CD4-positive, alpha-beta T cell treated with Interleukin-4 for 4 hours (primary cell): ENCODE measurements around the gene SPAG8.
A peak's percentile ranks its signal among the peaks of the same experiment; 100 is the strongest.

Source experiments
- DNase-seq: peaks from one replicate; pipeline ENCODE4 v3.0.0-alpha.2; 2020

SPAG8 gene

DNA sequence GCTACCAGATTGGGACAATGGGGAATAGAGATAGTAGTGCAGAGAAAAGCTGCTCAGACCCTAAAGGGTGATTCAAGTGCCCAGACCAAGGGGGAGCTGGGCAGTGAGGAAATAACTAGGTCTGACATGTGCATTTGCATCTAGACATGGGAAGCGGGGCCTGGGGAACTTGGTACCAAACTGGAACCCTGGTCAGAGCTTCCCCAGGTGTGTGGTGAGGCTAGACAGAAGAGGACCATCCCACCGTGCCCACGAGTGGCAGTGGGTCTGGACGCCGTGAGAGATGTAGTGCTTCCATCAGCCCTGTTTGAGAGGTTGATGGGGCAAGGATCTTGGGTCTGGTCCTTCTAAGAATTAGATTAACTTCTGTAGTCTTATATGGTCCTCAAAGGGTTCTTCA, 24.5 kb upstream of the SPAG8 start:
- no peak for DNase-seq

DNA sequence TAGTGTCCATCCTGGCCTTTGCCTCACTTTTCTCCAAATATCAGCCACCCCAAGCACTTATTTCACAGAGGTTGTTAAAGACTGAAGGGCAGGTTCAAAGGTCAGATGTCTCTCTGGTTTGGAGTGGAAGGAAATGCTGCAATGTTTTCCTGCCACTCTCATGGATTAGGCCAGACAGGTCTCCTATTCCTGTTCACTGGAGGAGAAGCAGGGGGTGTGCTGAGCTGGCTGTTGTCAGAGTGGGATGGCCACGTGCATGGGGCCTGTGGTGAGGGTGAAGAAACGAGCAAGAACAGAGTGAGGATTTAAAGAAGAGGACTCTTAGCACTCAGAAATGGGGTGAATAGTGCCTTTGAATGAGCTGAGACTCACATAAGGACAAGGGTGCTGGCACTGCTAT, 23.7 kb upstream of the SPAG8 start:
- no peak for DNase-seq

DNA sequence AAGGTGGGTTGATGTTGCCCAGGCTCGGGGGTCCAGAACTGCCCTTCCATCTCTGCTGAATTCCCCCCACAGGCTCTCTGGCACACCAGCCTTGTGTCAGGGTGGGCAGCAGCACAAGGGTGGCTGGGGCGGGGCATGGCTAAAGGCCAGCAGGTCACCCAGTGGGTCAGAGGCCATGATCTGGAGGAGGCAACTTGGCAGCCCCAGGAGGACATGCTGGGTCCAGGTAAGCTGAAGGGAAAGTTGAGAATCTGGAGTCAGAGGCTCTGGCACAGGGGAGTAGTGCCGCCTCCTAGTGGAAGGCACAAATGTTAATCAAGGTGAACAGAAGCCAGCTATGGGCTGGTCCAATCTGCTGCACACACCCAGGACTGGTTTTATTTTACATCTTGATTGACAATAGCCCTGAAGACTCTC, 23.2 kb upstream of the SPAG8 start:
- no peak for DNase-seq

DNA sequence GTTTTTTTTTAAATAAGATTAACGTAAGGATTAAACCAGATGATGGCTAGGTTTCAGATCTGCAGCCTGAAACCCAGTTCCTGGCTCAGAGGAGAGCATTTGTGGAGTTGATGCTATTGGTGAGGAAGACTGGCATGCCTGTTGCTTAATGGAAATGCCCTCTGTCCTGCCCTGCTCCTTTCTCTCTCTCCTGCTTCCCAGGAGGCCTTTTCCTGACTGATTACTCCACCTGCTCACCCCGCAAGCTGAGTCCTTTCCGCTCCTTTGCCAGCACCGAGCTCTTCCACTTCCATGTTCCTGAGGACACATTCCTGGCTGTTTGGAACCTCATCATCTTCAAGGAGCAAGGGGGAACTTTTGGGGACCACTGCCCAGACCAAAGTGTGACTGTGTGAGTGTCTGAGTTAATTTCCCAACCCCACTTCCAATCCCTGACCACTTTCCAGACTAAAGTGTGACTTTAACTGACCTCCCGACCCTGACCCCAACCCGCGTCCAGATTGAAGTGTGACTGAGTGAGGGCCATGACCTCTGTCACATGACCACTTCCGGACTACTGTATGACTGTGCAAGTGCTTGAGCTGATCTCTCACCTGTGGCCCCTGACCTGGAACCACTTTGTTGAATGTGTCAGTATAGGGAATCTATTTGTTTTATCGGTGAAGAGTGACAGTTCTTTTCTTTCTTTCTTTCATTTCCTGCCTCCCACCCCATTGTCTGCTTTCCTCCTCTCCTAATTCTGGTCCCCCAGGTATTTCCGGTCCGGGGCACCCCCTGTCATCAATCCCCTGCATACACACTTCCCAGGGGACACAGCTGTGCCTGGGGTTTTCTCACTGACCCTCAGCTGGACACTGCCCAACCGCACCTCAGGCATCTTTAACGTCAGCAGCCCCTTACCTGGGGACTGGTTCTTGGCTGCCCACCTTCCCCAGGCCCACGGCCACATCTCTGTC, 22.5 kb upstream of the SPAG8 start:
- no peak for DNase-seq

DNA sequence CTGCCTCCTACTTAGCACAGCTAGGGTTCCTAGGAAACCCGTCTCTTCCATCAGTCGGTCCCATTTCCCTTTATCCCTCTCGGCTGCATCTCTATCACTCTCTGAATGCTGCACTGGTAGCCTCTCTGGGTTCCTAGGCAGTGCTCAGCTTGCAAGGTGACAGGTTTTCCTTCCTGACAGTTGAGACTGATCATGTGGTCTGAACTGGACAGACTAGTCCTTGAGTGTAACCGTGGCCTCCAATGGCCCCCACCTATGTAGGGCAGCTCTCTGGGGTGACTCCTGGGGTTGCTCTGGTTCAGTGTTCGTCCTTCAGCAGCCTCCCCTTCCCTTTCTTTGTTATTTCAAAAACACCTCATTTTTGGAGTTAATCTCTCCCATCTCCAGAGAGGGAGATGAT, 20.8 kb upstream of the SPAG8 start:
- no peak for DNase-seq

DNA sequence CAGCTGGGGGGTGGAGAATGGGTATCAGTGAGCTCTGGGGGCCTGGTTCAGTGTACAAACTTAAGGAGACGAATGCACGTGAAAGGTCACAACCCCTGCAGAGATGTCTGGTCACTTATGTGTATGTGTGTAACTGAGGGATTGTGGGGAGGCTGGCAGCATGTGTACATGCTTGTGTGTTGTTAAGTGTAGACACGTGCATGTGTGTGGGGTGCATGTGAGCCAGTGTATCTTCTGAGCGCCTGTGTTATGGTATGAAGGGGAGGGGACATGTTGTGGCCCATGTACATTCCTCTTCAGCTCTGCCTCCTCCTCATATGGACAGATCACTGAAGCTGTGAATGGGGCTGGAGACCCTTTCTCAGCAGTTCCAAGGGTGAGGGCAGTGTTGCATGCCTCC, 19.0 kb upstream of the SPAG8 start:
- no peak for DNase-seq

DNA sequence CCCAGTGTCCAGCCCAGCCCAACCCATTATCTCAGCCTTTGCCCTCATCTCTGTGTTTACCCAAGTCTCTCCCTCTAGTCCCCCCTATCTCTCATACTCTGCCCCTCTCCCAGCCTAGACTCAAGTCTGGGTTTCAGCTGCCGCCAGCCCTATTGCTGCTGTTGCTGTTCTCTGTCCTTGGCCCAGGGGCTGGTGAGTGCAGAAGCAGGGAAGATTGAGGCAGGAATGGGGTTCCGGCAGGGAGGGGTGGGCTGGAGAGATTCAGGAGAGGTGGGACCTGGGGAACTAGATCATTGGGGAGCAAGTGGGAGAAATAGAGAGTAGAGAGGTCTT, 17.7 kb upstream of the SPAG8 start:
- no peak for DNase-seq

DNA sequence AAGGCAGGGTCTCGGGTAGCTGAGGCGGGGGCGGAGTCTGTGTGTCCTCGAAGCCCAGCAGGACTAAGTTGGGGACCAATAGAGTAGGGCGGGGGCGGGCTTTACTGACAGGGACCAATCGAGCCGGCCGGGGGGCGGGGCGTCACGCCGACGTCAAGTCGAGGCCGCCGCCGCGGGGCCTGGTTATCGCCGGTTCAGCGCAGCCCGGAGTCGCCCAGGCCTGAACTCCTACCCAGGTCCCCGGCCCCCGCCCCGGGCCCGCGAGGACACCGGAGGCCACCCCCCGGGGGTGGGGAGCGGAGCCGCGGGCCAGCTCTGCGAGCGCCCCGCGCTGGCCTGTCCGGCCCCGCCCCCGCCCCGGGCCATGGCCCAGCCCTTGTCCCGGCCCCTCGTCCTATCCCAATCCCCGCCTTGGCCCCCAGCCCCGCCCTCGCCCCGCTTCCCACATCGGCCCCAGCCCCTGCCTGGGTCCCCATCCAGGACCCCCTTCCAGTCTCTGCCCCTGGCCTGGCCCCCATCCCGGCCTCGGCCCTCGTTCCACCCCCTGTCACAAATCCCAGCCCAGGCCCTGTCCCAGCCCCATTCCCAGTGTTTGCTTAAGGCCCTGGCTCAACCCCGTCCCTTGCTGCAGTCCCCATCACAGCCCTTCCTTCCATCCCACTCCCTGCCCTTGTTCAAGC, 17.2 kb upstream of the SPAG8 start, which contains the start of gene TMEM8B:
TSS of gene TMEM8B (plus strand) at position 145 of the 680 bp plus-strand sequence. CDS start at position 365, 220 bp downstream.
- DNase-seq: peak; percentile 89

DNA sequence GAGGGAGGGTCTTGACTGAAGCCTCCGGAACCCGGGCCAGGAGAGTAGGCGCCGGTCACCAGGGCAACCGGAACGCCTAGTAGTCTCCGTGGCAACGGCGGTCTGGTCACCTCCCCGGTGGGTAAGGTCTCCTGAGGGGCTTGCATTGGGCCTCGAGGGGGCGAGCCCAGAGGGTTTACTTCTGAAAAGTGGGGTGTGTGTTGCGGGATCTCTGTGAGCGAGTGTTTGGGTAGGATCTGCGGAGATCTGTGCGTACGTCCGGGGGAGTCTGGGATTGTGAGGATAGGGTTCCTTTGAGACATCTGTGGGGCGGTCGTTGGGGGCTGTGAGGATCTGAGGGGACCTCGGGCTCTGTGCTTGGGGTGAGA, 16.6 kb upstream of the SPAG8 start, which contains the start of gene FAM221B:
TSS of gene FAM221B (minus strand) at position 17 of the 368 bp plus-strand sequence. CDS start 2,571 bp downstream, outside the sequence.
- no peak for DNase-seq

DNA sequence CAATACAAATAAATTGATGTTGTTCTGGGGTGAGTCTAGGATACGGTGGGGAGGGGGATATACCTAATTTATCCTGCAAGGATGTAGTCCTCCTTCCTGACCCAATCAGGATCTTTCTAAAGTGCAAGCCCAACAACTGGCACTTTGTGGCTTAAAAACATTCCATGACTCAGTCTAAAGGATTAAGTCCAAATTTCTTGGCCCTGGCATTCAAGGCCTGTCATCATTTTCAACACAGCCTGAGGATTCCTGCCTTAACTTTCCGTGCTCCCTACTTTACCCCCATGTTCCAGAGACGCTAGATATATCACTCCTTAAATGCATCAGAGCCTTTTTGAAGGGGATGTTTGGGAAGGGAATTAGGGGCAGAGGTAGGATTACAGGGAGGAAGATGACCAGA, 15.4 kb upstream of the SPAG8 start:
- no peak for DNase-seq

DNA sequence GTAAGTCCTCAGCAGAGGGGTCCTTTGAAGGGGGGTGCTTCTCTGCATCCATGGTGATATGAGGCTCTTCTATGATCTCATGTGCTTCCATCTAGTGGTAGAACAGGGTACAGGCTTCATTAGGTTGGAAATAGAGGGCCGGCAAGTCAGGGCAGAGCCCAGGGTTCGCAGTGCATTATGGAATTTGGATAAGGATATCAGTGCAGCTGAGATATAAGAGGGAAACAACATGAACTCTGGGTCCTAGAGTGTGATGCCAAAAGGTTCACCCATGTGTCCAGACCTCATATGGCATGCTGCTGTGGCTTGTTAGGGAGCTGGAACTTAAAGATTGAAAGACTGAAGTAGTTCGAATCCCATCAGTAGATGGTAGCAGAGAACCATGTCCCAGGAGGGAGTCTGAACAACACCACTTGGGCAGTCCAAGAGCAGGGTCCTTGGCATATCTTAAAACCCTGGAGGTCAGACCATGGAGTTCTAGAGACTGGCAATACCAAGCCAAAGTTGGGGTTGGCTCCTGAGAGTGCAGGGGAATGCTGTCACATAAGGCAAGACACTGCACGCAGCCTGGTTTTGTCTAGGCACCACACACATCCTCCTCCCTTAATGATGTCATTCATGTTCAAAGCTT, 14.1 kb upstream of the SPAG8 start:
- DNase-seq: peak; percentile 58

DNA sequence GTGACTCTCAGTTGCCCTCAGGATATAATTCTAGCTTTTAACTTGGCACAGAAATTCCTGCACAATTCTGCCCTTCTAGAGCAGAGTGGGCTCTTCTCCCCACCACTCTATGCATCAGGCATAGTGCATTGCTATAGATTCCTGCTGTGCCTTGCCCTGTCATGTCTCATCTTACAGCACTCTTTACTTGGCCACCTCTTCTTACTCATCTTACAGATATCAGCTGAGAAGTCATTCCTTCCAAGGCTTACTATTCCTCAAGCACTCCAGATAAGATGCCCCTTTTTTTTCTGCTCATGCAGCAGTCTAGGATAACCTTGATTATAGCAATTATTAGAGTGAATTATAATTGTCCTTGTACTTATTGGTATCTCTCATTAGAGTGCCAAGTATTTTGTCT, 10.9 kb upstream of the SPAG8 start:
- DNase-seq: no peak

DNA sequence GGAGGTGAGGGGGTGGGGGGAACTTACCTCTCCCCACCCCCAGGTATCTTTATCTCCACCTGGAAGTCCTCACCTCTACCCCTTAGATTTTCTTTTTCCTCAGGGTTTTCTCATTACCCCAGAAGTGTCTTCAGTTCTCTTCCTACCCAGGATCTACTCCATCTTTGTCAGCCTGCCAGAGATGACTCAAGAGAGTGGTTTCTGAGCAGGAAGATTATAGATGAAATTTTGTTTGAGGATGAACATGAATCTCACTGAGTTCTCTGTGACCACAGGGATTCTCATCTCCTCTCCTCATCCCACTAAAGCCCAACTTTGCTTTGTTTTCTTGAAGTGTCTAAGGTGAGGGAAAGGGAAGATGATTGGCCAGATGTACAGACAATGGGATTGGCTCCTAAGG, 8.0 kb upstream of the SPAG8 start:
- no peak for DNase-seq

DNA sequence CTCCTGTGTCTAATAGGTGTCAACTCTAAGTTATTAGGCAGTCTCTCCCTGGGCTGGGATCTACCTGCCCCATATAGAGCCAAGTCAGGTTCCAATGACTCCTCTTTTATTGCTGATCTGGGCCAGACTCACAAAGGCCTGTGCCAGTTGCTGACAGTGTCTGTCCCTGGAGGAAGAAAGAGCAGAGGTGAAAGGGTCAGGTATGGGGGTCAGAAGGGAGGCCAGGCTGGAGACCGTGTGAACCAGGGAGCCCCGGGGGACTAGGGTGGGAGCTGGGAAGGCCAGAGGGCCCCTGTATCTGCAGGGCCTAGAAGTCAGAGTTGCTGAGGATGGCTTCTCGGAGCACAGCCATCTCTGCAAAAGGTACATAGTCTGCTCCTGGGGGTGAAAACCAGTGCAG, 6.3 kb upstream of the SPAG8 start:
- DNase-seq: no peak

DNA sequence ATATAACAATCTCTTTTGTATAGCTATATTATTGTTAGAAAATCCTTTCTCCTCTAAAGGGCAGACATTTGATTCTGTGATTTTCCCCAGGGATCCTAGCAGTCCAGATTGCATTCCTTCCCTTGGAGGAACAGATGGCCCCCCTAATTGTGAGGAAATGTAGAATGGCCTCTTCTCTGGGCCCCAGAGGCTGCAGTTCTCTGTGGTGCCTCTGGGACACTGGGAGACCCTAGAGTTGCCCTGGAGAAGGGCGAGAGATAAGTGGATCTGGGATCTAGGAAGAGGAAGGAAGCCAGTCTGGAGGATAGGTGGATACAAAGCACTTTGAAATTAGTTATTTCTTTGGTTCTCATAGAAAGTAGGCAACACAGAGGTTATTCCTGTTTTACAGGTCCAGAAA, 4.6 kb upstream of the SPAG8 start:
- no peak for DNase-seq

DNA sequence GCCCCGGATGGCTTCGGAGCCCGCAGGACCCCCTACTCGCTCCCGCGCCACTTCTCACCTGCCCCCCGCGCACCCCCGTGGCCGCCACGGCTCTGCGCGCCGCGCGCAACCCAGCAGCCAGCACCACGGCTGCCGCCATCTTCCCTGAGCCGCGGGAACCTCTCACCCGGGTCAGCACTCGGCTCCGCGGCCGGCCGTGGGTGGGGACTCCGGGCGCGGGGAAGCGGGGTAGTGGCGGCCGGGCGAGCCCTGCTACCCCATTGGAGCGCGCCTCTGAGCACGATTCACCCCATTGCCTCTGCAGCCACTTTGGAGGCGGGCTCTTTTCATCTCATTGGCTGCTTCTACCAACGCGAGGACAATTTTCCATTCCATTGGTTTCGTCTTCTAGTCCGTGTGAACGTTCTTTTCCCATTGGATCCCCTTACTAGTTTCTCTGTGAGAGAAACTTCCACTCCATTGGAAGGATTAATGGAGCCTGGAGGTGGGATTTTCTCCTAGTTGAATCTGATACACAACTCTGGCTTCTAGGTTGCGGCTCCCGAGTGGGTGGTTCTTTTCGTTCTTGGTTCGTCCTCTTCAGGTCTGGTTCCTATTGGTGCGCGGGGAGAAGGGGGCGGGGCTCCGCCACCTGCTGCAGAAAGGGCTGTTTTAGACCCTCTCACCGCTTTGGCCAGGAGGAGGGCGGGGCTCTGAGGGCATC, 2.9 kb upstream of the SPAG8 start, which contains the start of gene HINT2:
TSS of gene HINT2 (minus strand) at position 202 of the 703 bp plus-strand sequence. CDS start at position 139, 63 bp downstream.
- DNase-seq: peak; percentile 97

DNA sequence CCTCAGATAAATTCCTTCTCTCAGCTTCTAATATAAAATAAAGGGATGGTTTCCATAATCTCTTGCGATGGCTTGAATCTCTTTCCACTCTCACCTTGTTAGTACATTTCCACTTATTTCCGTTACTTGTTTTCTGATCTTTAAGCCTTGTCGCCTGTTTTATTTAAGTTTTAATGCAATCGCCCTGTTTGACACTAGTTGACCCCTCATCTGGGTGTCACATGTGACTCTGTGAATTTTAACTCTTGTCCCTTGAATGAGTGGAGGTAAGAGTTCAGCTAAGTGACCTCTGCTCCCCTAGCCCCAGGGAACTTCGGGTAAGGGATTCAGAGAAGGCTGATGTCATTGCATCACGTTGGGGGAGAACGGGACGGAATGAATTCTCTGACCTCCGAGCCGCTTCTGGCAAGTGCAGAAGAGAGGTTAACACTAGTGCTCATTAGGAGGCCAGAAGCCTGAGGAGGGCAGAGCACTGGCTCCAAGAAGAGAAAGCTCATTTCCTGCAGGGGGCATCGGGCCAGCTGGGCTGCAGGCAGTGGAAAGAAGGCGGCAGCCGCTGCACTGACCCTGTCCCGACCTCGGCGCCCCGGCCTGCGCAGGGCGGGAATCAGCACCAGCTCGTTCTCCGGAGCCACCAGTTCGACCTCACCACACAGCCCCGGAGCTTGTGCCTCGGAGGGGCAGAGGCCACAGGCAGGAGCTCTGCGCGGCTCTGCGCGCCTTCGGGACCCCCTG, 2.2 kb upstream of the SPAG8 start:
- peak; percentile 21 for DNase-seq

DNA sequence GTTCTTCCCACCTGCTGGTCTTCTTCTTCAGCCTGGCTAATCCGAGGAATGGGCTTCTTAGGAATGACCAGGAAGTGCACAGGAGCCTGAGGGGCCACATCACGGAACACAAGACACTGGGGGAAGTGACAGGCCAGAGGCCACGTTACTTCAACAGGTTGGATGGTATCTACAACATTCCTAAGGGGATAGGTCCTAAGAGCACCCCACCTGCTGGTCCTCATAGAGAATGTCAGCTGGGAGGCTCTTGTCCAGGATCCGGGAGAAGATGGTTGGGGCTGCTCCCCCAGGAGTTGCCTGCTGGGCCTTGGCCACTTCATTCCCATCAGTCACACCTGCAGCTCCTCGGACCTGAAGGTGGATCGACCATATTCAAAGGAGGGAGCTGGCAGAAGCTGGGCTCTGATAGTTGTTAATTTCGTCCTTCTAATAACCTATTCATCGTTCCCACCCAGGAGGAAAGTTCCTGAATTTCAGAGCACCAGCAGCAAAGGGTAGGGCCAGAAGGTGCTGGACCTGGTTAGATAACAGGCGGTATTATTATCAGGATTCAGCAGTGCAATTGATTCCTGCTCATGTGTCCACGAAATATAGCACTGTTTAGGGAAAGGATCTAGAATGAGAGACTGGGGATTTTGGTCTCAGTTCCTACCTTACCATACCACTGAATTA, 1.5 kb upstream of the SPAG8 start:
- no peak for DNase-seq

DNA sequence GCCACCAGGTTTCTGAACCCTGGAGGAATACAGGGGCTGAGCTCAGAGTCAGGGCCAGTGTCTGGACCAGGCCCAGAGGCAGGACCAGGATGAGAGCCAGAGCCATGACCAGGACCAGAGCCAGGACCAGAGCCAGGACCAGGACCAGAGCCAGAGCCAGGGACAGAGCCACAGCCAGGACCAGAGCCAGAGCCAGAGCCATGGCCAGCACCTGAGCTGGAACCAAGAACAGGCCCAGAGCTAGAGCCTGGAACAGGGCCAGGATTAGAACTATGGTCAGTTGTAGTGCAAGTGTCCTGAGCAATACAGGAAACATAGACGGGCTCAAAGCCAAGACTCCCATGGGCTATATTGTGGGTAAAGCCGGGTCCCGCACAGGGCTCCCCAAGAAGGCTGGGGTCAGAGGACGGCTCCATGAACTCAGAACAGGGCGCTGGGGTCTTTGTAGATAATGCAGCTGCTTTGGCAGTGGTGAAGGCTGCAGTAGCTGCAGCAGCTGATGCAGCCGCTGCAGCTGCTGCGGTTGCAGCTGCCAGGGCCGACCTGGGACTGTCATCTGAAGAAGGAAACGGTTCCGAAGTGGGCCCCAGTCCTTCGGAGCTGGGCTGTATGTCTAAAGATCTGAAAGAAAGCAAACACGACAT, 559 bp downstream of the SPAG8 start:
- DNase-seq: no peak

DNA sequence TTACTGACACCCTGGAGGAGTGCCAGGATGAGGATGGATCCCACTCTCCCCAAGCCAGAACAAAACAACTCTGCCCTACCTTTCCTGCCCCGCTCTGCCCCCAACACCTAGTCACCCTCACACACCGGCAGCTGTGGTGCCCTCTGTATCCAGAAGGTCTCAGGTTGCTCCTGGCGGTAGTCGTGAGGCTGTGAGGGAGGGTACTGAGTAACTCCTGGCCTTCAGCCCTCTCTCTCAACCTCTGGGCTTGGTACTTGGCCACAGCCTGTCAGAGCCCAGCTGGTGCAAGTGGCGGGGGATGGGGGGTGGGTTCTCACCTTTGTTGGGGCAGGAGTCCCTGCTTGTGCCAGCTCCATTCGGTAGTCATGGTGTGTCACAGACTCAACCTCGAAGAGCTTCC, 1.9 kb downstream of the SPAG8 start:
- no peak for DNase-seq

DNA sequence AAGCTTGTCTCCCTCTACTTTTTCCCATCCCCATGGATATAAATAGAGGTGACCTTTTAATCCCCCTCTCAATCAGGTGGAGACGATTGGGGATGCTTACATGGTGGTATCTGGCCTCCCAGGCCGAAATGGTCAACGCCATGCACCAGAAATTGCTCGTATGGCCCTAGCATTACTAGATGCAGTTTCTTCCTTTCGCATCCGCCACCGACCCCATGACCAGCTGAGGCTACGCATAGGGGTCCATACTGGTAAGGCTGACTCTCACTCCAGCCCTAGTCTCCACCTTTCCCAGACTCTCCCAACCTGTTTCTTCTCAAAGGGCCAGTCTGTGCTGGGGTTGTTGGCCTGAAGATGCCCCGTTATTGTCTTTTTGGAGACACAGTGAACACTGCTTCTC, 3.6 kb downstream of the SPAG8 start:
- no peak for DNase-seq
